Large intestine (tissue), 1 donor: ENCODE measurements around the gene KIAA1614. TPM values are rescaled to one million over a fixed set of nuclear protein-coding genes. Genes with fewer than 3 reads are reported as not detected.

Experiments
- polyA plus RNA-seq: library from polyadenylated mRNA; unstranded; fragments of 120-200 nt; gene quantifications from one replicate; pipeline ENCODE4 v1.2.1, GENCODE V29; 2013

KIAA1614 gene
- polyA plus RNA-seq, 1 donor: 2.1 TPM

Other genes with a start within 250 kb of the KIAA1614 start
- 18.7 TPM for gene STX6, start 110.0 kb downstream of the KIAA1614 start, polyA plus RNA-seq
- 10.9 TPM for gene MR1, start 121.1 kb downstream of the KIAA1614 start, polyA plus RNA-seq
- 8.2 TPM for gene IER5, start 175.8 kb downstream of the KIAA1614 start, polyA plus RNA-seq